H1 (cell line): Measurements from ENCODE around the gene POLD4. TPM values are rescaled to one million over a fixed set of nuclear protein-coding genes. Genes with fewer than 3 reads are reported as not detected.

Source experiments
- CHD7 ChIP-seq: fragments of 300-600 bp; sonication (generic); IDR thresholded peaks from 2 replicates; pipeline ENCODE4 v1.7.1; 2012; ENCODE audit warnings: low read length, moderate library complexity, mild to moderate bottlenecking, inconsistent platforms; ENCODE audit not compliant: insufficient replicate concordance
- CTBP2 ChIP-seq: IDR thresholded peaks from 2 replicates; pipeline ENCODE4 v1.7.0; 2011; ENCODE audit warnings: borderline replicate concordance, mild to moderate bottlenecking, moderate library complexity, mixed read lengths, low read length; ENCODE audit not compliant: insufficient read depth, insufficient read length
- GABPA ChIP-seq: IDR thresholded peaks from 2 replicates; pipeline ENCODE4 v1.6.1; 2011; ENCODE audit warnings: mild to moderate bottlenecking, low read length, moderate library complexity, borderline replicate concordance; ENCODE audit not compliant: insufficient read depth
- JUN ChIP-seq: IDR thresholded peaks from 2 replicates; pipeline ENCODE4 v1.6.1; 2011; ENCODE audit warnings: low read depth, mild to moderate bottlenecking, improper control_type of control experiment, low read length
- POLR2AphosphoS5 ChIP-seq: IDR thresholded peaks from 2 replicates; pipeline ENCODE4 v1.6.1; 2011; ENCODE audit warnings: low read depth, low read length
- TCF12 ChIP-seq: IDR thresholded peaks from 2 replicates; pipeline ENCODE4 v1.6.1; 2011; ENCODE audit warnings: low read depth, mild to moderate bottlenecking, low read length
- ZNF274 ChIP-seq: IDR thresholded peaks from 2 replicates; pipeline ENCODE4 v1.7.0; 2012; ENCODE audit warnings: low read length, borderline replicate concordance; ENCODE audit errors: extremely low read depth
- polyA plus RNA-seq, 7 experiments: library from polyadenylated mRNA; depleted of rRNA in 3 of 7; stranded (reverse) in 5 of 7; unstranded in 2 of 7; fragments of >200 nt in 5 of 7; fragments of 200-250 nt in 2 of 7; gene quantifications; 1 replicate in 5 of 7; 2 replicates in 1 of 7; 4 replicates in 1 of 7; pipeline versions ENCODE4 v1.2.1 to v1.2.3, GENCODE V29; 2011 to 2013; ENCODE audit warnings: missing spikeins in 2 of 7, mixed read lengths in 2 of 7
- total RNA-seq: library from RNA; stranded (reverse); fragmentation: NEBNext Ultra II Directional; extraction: Animal tissue kit (Norgen Biotek cat#: 25700); gene quantifications from 2 replicates; pipeline ENCODE4 v1.2.1, GENCODE V29; 2021

The POLD4 gene
- total and polyA plus RNA-seq, 2 of the 8 experiments (the other 6 are each of a cell fraction or from before 2014, with no cell fraction given) = 21.2 to 46.7 TPM

GRCh38 chr11:67317205-67317887 is 36.0 kb downstream of the POLD4 start (continued):
- TF ChIP-seq TCF12 (peak; percentile 41; the same call in 1 of the 2 replicates), JUN (no peak), GABPA (no peak; the same call in 1 of the 2 replicates), CTBP2 (peak; percentile 37), ZNF274 (no peak), CHD7 (no peak), POLR2AphosphoS5 (no peak)
